Urothelium cell line (cell line): ENCODE results near the gene ROMO1.
"Not testable (repeated sequence)": the region's sequence is repeated elsewhere in the genome, so short reads cannot be mapped to it uniquely, and the experiment has no call there.

Source experiments
- DNase-seq: peaks from one replicate; pipeline ENCODE4 v3.0.0; 2011; ENCODE audit warnings: low spot score, mixed read lengths
- FAIRE-seq: peaks from 2 replicates; lab custom pipeline; 2011; peaks lifted over from hg19 to GRCh38; lab: Jason Lieb, UNC

The ROMO1 gene

DNA sequence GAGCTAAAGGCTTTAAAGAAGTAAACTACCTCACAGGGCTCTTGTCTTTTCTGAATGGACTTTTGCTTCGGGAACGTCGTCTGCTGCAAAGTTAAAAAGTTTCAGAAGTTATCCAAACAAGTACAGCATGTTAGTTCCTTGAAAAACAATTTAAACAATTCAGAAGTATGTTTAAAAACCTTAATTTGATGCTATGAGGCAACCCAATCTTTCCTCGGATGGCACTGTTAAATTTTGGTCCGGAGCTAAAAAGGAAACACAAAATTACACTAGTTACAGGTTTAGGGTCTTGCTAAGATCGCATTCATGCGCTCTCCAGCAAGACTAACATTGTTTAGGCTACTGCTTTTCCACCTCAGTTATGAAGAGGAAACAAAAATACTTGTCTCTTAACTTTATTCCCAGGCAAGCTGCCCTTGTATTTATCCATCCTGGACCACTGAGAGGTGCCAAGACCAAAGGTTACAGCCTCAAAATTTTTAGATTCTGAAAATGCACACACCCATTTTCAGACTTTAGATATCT, 30.1 kb downstream of the ROMO1 start:
- FAIRE-seq, result no peak
- no peak for DNase-seq

DNA sequence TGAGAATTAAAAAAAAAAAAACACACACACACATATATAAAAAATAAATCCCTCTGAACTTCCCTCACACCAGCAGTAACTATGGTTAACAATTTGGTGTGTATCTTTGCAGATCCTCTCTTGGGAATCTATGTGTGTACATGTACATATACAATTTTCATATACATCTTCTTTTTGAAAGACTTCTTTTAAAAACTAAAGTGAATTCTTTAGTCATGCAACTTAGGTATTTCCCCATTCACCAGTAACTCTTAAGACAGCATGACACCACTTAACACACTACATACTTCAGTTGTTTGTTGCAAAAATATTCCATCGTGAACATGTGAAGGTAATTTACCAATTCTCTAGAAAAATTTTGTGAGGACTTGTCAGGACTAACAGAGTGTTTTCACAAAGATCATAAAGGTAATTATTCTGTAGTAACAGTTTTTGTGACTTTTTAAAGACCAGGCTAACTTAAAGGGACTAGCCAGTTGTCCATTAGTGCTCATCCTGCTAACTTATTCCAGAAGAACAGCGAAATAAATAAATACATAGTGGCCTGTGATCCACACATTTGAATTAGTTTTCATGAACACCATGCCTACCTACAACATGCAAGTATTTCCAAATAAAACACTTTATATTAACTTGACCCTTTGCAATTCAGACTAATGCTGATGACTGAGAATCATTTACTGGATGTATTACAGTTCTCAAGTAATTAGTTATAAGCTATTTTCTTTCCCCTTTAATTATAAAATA, 30.8 kb downstream of the ROMO1 start:
- FAIRE-seq (no peak), DNase-seq (no peak)

DNA sequence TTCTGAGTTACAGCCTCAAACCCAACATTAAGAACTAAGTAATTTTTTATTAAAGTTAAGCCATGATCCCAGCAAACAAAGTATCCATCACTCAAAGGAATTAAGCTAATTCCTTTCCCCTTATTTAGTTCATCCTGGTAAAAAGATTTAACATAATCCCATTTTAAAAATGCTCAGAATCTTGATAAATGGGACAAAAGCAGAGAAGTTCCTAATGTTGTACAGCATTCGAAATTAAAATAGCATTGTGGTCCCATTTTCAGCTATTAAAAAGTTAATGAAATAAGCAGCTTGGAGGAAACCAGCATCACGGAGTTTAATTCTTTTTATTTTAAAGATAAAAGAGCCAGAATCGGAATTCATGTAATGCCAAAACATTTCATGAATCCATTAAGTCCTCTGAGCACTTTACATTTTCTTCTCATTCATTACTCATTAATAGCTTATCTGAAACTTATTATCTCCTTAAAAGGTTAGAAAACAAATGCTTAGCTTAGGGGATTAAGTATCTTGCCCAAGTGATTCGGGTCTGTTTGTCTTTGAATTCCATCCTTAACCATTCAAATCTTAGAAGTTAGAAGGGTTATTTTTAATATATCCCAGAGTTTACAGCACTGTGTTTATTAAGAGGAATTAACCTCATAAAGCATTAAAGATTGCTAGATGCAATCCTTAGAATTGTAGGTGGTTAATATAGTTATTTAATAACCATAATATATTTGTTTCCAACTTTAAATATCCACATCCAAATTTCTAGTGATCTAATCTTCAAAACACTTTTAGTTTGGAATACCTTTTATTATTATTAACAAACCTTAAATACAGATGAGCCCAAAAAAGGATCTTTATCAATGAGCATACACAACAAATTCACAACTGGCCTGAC, 31.6 kb downstream of the ROMO1 start:
- FAIRE-seq (no peak), DNase-seq (no peak)

DNA sequence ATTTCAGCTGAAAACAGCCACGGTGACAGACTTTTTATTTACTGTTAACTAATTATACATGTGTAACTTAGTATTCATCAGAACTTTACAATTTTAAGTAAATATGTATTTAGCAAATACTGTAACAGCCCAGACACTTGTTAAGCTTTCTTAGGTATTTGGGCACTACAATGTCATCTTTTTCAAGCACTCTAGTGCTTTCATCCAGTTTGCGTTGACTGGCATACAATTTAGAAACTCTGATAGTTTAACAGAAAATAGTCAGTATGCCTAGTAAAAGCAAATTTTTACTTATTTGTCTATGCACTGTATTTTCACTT, 32.2 kb downstream of the ROMO1 start:
- DNase-seq (no peak), FAIRE-seq (no peak)

DNA sequence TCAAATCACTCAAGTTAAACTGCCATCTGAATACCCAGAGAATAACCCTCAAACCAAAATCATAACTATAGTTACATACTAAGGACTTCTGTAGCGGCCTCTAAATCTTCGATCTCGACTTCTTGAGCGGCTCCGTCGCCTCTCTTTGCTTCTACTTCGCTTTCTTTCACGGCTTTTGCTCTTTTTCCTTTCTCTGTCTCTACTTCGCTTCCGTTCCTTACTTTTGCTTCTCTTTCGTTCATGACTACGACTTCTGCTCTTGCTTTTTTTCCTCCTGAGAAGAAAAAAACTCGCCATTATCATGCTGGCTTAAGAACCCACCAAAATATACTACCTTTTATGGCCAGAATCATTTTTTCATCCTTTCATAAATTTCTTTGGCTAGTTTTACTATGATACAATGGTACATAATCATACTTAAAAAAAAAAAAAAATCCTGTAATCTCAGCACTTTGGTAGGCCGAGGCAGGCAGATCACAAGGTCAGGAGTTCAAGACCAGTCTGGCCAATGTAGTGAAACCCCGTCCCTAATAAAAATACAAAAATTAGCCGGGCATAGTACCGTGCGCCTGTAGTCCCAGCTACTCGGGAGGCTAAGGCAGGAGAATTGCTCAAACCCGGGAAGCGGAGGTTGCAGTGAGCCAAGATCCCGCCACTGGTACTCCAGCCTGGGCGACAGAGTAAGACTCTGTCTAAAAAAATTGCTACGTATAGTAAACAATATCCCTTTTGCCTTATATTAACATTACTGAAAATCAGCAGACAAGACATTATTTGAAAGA, 32.8 kb downstream of the ROMO1 start:
- FAIRE-seq (no peak), DNase-seq (no peak)

DNA sequence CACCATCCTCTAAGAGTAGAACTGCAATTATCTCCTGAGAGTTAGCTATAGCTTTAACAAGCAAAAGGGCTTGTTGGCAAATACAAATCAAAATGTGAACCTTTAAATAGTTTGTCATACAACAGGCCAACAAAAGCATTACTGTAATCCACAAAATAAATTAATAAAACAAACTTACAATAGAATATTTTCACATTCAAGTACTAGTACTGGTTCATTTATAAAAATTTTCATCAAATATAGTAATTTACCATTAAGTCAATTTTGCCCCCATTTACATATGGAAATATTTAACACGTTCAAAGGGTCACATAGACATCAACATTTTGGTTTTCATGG, 33.4 kb downstream of the ROMO1 start:
- FAIRE-seq (no peak), DNase-seq (no peak)

DNA sequence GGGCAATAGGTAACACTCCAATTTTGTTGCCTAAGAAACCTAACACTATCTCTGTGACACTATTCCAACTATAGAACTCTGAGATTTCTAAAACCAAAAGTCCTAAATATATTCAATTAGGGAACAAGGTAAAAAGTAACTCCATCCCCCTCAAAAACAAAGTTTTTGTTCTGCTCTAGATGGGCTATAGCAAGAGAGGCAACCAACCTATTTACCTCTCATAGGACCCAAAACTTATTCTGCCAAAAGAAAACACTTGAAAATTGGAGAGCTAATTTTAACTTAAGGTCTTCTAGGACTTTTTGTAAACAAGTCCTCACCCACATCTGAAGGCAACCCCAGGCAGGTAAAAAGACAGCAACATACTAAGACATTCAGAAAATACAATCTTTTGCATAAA, 35.2 kb downstream of the ROMO1 start:
- DNase-seq (no peak), FAIRE-seq (no peak)

DNA sequence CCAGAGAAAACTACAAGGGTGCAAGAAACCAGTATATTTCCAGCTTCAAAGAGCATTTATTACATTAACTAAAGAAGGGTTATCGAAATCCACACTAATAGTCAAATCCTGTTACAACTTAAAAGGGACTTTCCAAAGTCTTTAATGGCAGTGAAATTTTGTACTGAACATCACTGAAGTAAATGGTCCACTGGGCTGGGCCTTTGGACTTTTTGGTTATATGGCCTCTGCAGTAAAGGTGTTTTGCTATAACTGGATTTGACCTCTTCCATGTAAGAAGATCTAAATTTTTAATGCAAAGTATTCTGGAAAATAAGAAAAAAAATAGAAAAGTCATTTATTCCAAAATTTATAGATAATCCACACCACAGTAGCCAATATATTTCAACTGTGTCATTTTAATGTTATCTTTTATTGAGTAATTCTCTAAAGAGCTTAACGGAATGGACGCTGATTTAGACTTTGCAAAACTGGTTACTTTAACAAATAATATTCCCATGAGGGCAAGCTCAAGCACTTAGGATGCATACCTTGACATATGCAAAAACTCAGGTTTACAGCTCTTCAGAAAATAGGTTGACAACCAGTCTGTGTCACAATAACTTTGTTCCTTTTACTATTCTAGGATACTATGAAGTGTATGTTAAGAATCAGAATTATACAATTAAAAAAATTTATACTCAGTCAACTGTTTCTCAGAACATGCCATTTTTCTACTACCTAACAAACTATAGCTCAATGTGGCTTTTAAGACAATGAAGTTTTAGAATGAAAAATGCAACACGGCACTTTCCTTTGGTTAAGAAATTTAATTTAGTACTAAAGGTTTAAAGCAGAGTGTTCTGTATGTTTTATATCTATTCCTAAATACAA, 35.8 kb downstream of the ROMO1 start:
- DNase-seq (no peak), FAIRE-seq (no peak)

DNA sequence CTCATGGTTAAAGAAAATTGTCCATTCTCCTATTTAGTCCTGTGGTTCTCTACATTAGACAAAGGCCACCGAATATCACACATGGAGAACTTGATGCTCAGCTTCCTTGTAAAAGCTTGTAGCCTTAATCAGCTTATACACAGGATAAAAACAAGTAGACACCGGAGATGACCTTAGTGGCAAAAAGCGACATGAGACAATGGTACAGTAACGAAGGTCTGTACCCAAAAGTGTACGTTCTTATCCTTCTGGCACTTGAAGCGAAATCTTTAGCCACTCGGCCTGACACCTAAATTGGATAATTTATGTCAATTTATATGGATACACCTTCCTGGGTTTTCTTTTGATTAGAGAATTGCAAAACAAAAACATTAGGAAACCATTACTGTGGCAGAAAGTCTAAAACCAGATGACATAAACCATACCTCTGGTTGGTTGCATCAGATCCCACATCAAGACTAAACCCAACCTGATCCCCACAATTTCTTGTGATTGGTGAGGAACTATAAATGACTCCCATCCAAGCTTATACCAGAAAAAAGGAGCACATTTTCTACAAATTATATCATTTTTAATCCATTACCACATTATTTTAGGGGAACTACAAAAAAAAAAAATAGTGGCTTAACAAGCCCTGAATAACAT, 36.7 kb downstream of the ROMO1 start:
- FAIRE-seq (no peak), DNase-seq (no peak)

DNA sequence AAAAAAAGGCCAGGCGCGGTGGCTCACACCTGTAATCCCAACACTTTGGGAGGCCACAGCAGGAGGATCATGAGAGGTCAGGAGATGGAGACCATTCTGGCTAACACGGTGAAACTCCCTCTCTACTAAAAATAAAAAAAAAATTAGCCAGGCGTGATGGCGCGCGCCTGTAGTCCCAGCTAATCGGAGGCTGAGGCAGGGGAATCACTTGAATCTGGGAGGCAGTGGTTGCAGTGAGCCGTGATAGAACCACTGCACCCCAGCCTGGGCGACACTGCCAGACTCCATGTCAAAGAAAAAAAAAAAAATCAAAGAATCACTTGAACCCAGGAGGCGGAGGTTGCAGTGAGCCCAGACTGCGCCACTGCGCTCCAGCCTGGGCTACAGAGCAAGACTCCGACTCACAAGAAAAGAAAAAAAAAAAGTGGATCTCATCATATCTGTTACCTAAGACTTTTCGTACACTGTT, 38.7 kb downstream of the ROMO1 start:
- FAIRE-seq (no peak), DNase-seq (no peak)

DNA sequence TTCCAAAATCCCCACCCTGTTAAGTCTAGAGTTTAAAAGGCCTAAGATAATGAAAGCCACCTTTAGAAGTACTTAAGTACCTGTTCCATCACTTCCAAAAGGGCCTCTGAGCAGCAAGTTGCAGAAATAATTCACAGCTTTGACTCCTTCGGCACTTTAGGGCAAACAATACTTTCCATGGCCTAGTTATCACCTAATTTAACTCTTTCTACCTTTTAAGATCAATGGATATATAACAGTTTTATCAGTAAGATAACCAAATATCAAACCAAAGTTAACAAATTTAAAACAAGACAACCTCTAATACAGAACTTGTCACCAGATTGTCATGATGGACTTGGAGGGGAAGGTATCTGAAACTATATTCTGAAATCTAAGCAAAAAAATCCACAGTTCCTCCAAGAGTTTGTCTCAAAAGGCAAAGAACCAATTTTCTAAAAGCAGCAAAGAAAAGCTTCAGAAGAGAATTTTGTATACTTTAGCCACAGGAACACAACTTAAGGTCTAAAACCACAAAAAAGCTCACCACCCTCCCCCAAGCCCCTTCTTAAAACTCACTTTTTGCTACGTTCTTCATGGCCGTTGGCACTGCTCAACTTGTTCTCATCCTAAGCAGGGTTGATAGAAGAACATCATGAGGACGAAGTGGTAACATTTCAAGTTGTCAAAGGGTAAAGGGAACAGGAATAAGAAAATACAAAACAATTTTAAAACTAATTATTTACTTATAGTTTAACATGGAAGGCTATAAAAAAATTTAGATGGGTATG, 39.4 kb downstream of the ROMO1 start:
- no peak for FAIRE-seq
- no peak for DNase-seq

DNA sequence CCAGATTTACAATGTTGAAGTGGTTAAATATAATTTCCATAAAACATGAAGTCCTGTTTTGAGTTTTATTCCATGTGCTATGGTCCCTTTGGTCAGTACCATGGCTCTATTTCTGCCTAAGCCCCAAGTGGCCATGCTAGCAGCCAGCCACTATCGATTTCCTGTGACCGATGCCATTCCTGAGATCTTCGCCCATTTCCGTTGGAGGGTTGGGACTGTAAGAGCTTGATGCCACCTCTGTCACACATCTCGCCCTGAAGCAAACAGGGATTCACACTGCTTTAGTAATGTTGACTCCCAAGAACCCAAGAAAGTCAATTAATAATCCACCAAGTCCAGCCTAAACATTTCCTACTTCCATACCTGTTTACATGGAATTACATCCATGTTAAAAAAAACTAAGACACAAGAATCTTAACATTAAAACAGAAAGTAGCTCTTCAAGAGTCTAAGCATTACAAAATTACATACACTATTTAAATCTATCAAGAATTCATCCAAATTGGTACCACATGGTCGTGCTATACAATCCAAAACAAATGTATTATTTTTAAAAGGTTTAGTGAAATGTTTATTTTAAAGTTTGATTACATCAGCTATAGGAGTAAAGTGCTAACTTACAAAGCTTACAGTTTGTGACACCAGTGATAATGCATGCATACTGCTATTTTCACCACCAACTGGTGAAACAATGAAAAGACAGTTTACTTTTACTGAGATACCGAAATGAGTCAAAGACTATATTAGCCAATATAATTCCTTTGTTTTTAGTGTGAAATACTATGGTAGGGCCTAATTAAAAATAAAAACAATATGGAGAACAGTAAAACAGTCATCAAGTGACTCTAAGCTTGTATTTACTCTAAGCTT, 40.3 kb downstream of the ROMO1 start:
- DNase-seq (no peak), FAIRE-seq (no peak)

DNA sequence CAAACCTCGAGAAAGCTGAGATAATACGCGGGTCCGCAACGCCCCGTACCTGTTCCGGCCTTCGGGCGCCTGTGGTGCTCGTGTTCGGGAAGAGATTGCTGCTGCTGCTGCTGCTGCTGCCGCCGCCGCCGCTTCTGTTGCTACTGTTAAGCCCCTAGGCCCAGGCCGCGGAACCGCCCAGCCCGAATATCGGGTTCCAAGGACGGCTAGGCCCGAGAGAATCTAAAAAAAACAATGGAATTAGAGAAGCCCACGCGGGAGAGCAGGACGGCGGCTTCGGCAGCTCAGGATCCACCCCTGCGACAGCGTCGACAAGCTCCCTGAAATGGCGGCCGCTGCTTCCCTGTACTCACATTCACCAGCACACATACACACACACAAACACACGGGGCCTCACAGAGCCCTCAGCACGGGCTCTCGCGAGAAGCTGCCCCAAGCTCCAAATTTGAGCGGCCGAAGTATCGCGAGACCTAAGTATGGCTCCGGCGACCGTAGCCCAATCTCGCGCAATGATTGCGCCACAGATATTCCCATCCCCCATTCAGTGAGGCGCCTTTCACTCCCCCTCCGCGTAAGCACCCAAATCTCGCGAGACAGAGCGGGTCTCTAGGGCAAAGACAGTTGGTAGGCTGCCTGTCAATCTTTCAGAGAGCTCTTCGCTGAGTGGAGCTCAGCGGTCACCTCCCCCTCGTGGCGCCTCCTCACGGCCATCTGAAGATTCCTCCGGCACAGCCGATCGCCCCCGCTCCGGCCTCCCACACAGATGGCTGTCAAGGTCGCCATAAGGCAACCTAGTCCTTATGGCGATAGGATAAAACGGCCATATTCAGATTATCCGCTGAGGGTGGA, 42.9 kb downstream of the ROMO1 start, which contains the start of gene RBM39:
RBM39 (minus strand) TSS at position 369 of the 849 bp plus-strand sequence. CDS start 1,386 bp downstream, outside the sequence.
- FAIRE-seq (peak; percentile 56), DNase-seq (peak; percentile 99)

DNA sequence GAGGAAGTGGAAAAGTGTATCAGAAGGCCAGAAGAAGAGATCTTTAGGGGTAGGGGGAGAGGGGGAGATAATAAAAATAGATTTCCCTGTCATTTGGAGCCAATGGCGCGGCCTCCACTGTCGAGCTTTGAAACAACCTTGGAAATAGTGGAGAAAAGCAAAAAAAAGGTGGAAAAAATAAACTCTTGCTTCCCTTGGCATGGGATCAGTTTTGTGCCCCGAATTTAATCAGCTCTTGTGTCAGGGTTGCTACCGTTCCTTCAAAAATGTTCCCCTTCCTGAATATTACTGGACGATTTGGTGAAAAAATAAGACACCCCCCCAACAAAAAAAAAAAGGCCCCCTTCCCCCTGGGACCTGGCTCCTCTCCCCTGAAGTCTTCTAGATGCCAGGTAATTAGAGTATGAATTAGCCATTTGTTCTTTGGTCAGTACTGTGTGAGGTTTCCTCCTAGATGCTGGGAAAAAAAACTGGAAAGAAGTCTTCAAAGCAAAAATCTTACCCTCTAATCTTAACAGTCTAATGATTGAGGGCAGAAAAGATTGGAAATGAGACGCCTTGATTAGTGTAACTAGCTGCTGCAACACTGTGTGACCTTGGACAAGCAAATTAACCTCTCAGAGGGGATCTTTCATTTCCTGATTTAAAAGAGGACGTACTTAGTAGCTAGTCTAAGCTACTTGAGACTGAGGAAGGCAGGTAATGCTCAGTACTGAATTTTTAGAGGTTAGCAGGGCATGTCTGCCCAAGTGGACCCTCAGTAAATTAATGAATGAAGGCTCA, 43.7 kb downstream of the ROMO1 start:
- no peak for FAIRE-seq
- no peak for DNase-seq

DNA sequence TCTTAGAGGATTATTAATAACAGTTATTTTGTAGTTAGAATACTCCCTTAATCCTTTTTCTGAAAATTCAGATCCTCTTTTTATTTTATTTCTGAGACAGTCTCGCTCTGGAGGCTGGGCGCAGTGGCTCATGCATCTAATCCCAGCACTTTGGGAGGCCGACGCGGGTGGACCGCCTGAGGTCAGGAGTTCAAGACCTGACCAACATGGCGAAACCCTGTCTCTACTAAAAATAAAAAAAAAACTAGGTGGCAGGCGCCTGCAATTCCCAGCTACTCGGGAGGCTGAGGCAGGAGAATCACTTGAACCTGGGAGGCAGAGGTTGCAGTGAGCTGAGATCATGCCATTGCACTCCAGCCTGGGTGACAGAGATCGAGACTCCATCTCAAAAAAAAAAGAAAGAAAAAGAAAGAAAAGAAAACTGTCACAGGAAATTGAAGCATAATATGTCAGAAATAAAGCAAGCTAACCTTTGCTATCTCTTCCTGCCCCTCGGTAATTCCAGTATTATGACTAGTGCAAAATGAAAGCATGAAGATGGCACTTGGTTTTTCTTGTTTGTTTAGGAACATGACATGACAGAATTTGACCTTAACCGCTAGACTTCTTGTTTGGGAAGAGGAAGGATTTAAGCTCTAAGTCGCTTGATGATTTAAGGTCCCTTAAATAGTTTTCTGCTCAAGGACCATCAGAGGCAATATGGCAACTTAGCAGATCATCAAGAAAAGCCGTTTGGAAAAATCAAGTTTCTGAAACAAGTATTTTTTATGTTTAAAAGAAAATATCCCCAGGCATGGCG, 44.7 kb downstream of the ROMO1 start:
- FAIRE-seq, result no peak
- no peak for DNase-seq

DNA sequence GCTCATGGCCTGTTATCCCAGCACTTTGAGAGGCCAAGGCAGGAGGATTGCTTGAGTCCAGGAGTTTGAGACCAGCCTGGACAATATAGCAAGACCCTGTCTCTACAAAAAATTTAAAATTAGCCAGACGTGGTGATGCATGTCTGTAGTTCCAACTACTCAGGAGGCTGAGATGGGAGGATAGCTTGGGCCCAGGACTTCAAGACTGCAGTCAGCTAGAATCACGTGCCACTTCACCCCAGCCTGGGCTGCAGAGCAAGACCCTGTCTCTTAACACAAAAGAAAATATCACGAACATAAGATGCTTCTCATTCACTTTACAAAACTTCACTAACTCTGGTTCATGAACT, 45.3 kb downstream of the ROMO1 start:
- DNase-seq, FAIRE-seq: not testable (repeated sequence)
